ENCODE results near the gene NID1.
A peak's percentile ranks its signal among the peaks of the same experiment; 100 is the strongest.
"Not testable (repeated sequence)": the region's sequence is repeated elsewhere in the genome, so short reads cannot be mapped to it uniquely, and the experiment has no call there.

Gene NID1

DNA sequence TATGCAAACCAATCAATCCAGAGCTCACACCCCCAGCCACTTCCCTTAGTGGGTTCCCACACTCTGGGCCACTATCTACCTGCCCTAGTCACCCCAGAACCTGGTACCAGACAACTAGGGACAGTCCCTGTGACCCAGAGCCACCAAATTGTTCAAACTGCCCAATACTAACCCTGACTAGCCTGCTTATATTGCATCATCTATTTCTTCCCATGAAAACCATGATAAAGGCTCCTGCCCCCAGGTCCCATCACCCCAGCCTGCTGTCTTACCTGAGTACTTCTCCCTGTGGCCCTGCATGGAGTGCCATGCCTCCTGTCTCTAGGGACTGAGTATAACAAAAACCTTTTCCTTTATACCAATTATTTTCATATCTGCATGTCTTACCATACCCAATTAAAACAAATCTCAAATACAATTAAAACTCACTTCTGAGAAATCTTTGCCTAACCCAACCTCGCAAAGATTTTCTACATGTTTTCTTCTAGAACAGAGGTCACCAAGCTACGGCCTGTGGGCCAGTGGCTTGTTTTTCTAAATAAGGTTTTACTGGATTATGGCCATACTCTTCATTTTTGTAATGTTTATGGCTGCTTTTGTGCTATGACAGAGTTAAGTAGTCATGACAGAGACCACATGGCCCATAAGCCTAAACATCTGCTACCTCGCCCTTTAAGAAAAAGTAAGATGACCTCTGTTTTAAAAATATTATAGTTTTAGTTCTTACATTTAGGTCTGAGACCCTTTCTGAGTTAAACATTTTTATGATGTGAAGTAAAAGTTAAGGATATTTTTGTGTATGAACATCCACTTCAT lies 31.0 kb upstream of the NID1 start:
- DNase-seq, result no peak

DNA sequence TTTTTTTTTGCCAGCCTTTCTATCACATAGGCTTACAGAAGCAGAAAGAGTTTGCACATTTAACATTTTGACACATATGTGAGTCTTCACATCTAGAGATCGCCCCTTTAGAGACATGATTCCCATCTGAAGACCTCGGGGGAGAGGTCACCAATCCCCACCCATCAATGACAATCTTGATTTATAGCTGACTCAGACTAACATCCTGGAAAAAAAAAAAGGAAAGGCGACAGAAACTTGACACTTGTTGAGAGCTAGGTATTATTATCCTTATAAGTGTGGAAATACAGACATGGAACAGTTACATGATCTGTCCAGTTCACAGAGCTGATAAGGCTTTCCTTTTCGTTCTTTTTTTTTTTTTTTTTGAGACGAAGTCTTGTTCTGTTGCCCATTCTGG lies 28.0 kb upstream of the NID1 start:
- no peak for DNase-seq

GRCh38 chr1:236091933-236092318 lies 27.0 kb upstream of the NID1 start:
- no peak for DNase-seq

- no peak for DNase-seq
These were observed 25.9 kb upstream of the NID1 start for GRCh38 chr1:236090741-236091147.

DNA sequence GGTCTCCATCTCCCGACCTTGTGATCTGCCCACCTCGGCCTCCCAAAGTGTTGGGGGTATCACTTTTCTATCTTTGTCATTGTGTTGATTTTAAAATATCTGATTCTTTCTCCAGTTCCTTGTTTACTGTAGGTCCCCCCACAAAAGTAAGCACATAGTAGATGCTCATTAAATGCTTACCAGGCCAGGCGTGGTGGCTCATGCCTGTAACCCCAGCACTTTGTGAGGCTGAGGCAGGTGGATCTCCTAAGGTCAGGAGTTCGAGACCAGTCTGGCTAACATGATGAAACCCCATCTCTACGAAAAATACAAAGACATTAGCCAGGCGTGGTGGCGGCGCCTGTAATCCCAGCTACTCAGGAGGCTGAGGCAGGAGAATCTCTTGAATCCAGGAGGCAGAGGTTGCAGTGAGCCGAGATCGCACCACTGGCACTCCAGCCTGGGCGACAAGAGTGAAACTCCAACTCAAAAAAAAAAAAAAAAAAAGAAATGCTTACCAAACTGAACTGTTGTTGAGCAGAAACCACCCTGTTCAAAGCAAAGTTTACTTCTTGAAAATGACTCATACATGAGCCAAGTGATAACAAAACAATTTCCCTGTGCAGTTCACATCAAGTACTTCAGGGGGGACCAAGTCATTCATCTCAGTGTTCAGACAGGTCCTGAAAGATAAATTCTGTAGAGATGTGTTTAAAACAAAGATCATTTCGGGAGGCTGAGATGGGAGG lies 24.3 kb upstream of the NID1 start:
- DNase-seq, result no peak

DNA sequence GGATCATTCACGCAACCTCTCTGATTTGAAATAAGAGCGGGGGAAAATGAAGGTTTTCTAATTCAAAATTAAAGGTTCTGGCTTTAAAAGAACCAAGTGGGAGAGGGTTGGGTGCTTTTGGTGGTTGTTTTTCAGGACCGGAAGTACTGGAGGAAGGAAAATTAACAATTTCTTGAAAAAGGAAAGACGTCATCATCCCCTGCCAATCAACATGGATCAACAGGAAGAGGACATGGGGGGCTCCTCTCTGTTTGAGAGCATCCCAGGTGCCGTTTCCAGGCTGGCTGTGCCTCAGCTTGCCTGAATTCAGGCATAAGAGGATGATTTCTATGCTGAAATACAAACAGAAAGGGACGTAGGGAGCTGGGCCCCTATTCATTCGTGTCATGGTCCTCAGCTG lies 21.6 kb upstream of the NID1 start:
- no peak for DNase-seq

- no peak for DNase-seq
These were observed 20.8 kb upstream of the NID1 start for GRCh38 chr1:236085545-236086159.

DNA sequence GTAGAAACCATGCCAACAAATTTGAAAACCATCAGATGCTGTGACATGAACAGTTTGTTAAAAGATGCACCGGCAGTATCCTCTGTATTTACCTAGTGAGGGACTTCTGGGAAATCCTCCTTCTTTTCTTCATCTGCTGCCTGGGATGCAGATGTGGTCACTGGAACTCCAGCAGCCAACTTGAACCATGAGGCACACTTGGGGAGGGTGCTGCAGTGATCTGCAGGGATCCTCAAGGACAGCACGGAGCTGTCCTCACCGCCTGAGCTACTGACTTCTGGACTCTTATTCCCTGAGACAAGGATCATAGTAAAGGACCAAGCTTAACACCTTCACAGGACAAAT lies 19.5 kb upstream of the NID1 start:
- DNase-seq, result no peak

- no peak for DNase-seq
These were observed 18.9 kb upstream of the NID1 start for GRCh38 chr1:236083650-236084385.

GRCh38 chr1:236082526-236082925 lies 17.6 kb upstream of the NID1 start:
- no peak for DNase-seq

DNA sequence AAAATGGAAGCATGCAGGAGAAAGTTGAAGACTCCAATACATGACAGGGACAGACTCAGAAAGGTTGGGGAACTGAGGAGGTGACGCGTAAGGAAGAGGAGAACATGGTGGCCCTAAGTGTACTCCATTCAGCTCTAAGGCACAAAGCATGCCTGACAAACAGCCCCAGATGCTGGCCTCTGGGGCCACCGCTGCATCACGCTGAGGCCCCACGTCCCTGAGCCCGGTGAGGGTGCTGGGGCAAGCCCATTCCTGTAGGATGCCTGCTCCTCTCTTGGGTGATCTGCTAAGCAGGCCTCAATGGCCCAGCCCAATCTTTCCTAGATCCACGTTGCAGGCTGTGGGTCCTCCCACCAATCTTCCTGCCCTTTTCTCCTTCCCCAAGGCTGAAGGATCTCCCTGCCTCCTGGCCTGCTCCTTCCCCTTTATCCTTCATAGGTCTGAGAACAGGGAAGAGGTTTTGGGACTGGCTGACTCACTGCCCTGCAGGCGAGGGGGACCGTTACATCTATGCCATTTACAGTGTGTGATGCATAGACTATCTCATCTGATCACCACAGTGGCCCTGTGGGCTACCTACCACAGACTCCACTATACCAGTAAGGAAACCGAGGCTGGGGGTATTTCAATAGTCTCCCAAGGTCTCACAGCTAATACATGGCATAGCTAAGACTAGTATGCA lies 16.8 kb upstream of the NID1 start:
- no peak for DNase-seq

DNA sequence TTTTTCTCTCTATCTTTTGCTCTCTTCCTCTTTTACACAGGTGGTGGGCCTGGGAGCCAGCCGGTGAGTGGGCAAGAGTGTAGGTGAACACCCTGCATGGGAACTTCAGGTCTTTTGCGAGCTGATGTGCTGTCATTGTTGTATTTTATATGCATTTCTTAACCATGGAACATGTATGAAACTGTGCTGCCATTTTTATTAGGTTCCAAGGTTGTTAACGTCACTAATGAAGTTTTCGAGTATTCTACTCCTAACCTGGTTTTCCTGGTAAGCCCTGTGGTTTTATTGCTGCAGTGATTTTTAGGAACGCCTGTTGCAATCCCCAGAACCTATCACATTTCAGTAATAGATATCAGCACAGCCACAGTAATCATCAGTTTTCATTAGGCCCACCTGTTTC lies 14.8 kb upstream of the NID1 start:
- DNase-seq, result no peak

- no peak for DNase-seq
These were observed 14.1 kb upstream of the NID1 start for GRCh38 chr1:236078993-236079392.

DNA sequence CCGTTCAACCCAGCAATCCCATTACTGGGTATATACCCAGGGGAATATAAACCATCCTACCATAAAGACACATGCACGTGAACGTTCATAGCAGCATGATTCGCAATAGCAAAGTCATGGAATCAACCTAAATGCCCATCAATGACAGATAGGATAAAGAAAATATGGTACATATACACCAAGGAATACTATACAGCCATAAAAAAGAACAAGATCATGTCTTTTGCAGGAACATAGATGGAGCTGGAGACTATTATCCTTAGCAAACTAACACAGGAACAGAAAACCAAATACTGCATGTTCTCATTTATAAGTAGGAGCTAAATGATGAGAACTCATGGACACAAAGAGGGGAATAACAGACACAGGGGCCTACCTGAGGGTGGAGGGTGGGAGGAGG lies 13.2 kb upstream of the NID1 start:
- DNase-seq, result not testable (repeated sequence)

GRCh38 chr1:236075848-236076247 lies 11.0 kb upstream of the NID1 start:
- no peak for DNase-seq

- DNase-seq, result no peak
These were observed 8.5 kb upstream of the NID1 start for GRCh38 chr1:236073307-236073897.

GRCh38 chr1:236072001-236072400 lies 7.1 kb upstream of the NID1 start:
- no peak for DNase-seq

- no peak for DNase-seq
These were observed 5.9 kb upstream of the NID1 start for GRCh38 chr1:236070753-236071152.

DNA sequence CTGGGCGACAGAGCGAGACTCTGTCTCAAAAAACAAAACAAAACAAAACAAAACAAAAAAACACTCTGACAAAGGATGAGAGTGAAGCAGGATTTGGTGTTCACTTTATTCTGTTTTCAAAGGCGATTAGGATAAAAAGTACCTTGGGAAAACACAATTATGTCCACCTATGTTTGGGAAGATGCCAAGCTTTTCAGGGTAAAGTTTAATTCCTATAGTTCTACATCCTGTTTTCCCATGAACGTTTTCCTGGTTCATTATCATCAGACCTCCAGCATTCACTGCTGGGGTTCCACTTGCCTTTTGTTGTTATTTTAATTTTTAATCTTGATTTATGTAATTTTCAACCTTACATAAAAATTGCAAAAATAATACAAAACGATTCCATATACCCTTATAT lies 4.9 kb upstream of the NID1 start:
- DNase-seq, result no peak

DNA sequence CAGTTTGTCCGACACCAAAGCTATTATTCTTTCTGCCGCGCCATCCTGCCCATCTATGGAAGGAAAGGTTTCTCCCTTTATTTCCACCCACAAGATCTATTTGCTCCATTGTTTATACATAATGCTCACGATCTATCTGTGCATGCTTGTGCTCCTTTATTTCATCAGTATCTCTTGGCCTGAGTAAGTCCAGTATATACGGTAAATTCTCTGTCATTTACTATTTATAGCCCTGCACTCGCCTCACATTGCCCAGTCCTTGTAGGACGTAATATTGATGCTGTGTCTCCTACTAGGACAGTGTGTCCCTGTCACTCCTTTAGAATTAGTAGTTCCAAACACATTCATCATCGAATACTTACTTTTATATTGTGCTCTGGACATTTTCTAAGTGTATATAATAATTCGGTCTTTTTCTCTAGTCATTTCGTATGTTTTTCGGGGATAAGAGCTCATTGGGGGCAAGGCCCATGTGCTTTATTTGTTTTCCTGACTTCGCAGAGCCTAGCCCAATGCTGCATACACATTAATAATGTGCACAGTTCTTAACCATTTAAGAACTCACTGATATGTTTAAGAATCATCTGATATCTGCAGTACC lies 3.1 kb upstream of the NID1 start:
- no peak for DNase-seq

DNA sequence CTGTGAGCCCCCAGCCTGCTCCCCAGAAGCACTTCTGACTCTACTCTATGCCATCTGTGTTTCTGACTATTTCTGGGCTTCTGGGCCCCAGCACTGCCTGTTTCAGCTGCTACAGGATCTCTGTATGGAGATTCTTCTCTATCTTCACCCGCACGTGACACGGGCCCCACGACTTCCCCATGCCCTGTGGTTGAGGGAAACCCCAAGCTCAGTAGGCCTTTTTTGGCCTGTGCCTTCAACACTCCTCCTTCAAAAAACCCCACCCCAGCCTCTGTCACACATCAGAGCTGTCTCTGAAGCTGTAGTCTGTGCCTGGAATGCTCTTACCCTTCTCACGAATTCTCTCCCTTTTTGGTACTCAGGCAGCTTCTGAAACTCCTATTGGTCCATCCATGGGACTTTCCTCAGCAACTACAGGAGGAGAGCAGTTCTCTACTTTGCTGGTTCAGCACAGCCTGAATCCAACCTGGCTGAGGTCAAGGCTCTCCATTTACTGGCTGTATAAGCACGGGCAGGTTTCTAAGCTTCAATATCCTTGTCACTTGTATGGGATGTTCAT lies 2.0 kb upstream of the NID1 start:
- DNase-seq, result peak; percentile 77

DNA sequence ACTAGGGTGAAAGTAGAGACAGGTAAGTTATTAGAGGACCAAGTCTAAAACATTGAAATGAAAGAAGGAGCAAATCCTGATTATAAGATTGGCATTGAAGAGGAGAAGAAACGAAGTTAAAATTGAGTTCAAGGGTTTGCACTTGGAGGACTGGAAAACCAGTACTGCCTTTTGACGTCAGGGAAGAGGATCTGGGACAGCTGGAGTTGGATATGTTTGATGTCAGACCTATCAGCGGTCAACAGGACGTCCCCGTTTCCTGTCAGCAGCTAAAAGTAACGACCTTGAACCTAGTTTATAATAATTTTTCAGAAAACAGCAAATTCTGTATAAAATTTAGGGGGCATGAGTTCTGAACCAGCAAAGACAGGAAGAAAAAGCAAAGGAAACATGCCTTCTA lies 1.2 kb upstream of the NID1 start:
- DNase-seq, result no peak

Measured in CD4-positive, alpha-beta T cell treated with Interferon gamma for 1 hour (primary cell).